Right lobe of liver (tissue), 6 donors: ENCODE results near the gene MAP3K7. TPM values are rescaled to one million over a fixed set of nuclear protein-coding genes. Genes with fewer than 3 reads are reported as not detected.

Experiments
- ATAC-seq, 4 donors: fragments of 200-7000 bp; cut with Tn5 transposase; one replicate each; pipeline ENCODE4 v1.9.1; 2020; ENCODE audit warnings: mild to moderate bottlenecking in 4 of 4, moderate library complexity in 4 of 4
- DNase-seq, 3 donors: peaks; one replicate each; pipeline ENCODE4 v3.0.0-alpha.2; 2020
- H3K27ac ChIP-seq, 3 donors: fragments of 200-600 bp; one replicate each; pipeline ENCODE4 v1.8.0; 2022
- H3K27me3 ChIP-seq, 2 donors: fragments of 200-600 bp; one replicate each; pipeline ENCODE4 v1.8.0; 2022
- H3K36me3 ChIP-seq, 4 donors: fragments of 200-600 bp; sonication (generic) in 1 of 4; one replicate each; pipeline versions ENCODE4 v1.5.1 to v1.8.0; 2017 to 2022; ENCODE audit warnings: control low read depth in 1 of 4
- H3K4me1 ChIP-seq, 4 donors: fragments of 200-600 bp; sonication (generic) in 1 of 4; one replicate each; pipeline versions ENCODE4 v1.5.1 to v1.8.0; 2017 to 2022; ENCODE audit warnings: control low read depth in 1 of 4
- H3K4me3 ChIP-seq, 3 donors: fragments of 200-600 bp; one replicate each; pipeline ENCODE4 v1.8.0; 2022
- H3K9me3 ChIP-seq, 4 donors: fragments of 200-600 bp; sonication (generic) in 1 of 4; one replicate each; pipeline versions ENCODE4 v1.5.1 to v1.8.0; 2017 to 2022; ENCODE audit warnings: control low read depth in 1 of 4
- CTCF ChIP-seq, 4 donors: fragments of 200-600 bp in 3 of 4; fragments of 450-650 bp in 1 of 4; IDR thresholded peaks; one replicate each; pipeline versions ENCODE4 v1.5.1 to v1.8.0; 2016 to 2022; ENCODE audit warnings: antibody characterized with exemption in 4 of 4, mild to moderate bottlenecking in 2 of 4
- POLR2A ChIP-seq: fragments of 450-650 bp; IDR thresholded peaks from one replicate; pipeline ENCODE4 v1.6.1; 2017; ENCODE audit warnings: antibody characterized with exemption, mild to moderate bottlenecking
- WGBS: methylation state at CpG from one replicate; pipeline ENCODE4 v1.1.6; 2018; ENCODE audit warnings: low coverage, low lambda C conversion rate; ENCODE audit not compliant: insufficient coverage; ENCODE audit errors: missing lambda C conversion rate; 5-methylcytosine and 5-hydroxymethylcytosine counted together
- intact Hi-C, 2 donors: fragments of 100-400 bp; cut with DNase I; formaldehyde crosslinking; loops; one replicate each; pipeline versions ENCODE4 v1.11.2 to v1.14.1; 2022
- total RNA-seq, 6 experiments: library from RNA; depleted of rRNA in 2 of 6; stranded (reverse); fragments of >200 nt in 2 of 6; fragmentation: NEBNext Ultra II Directional in 3 of 6; extraction: Animal tissue kit (Norgen Biotek cat#: 25700) in 3 of 6; gene quantifications; one replicate each; pipeline versions ENCODE4 v1.1.0 to v1.2.4, GENCODE V29; 2016 to 2023
- donor health status: DM: no; HTN: yes; CAD: no.
- donor health status: DM: no; HTN: no; CAD: no.
- donor health status: DM: no; HTN: no; CAD: no.
- donor health status: DM: no; HTN: yes; CAD: no.
- donor health status: DM: no; HTN: yes; CAD: no.

The MAP3K7 gene
- total RNA-seq, 6 experiments from 2014 or later, result 8.1 to 12.5 (median 10.3) TPM

GRCh38 chr6:90485635-90486277 lies 101.1 kb downstream of the MAP3K7 start:
- Histone ChIP-seq H3K27me3 (no peaks in the 10 kb centered on the region), H3K36me3 (no peaks in the 10 kb centered on the region), H3K27ac (no peak overlapping the region), H3K4me1 (no peaks in the 10 kb centered on the region), H3K9me3 (no peaks in the 10 kb centered on the region), H3K4me3 (no peak overlapping the region)
- intact Hi-C loops, result loop anchor here in 1 of 2 donors (10.0 kb wide), 1 partner anchor 551 kb away; no protein-coding TSS in a partner anchor
- DNase-seq, result no peak
- WGBS, result 71% methylated on average over 4 of the region's 4 CpGs
- no peak for TF ChIP-seq POLR2A
- no peak for TF ChIP-seq CTCF (IDR thresholded peaks at IDR 0.05)
- ATAC-seq, result no peak

GRCh38 chr6:90484903-90485302 lies 102.0 kb downstream of the MAP3K7 start:
- no peaks in the 10 kb centered on the region for H3K36me3 ChIP-seq
- no peaks in the 10 kb centered on the region for H3K27me3 ChIP-seq
- H3K4me3 ChIP-seq, result no peak overlapping the region
- ATAC-seq (no peak), DNase-seq (no peak)
- no peak overlapping the region for H3K27ac ChIP-seq
- intact Hi-C loops, result loop anchor here in 1 of 2 donors (10.0 kb wide), 1 partner anchor 550 kb away; no protein-coding TSS in a partner anchor
- no peak for TF ChIP-seq POLR2A
- TF ChIP-seq CTCF (IDR thresholded peaks at IDR 0.05), result no peak
- no peaks in the 10 kb centered on the region for H3K9me3 ChIP-seq
- no peaks in the 10 kb centered on the region for H3K4me1 ChIP-seq
- WGBS, result 80% methylated on average over 5 of the region's 5 CpGs

GRCh38 chr6:90484385-90484784 lies 102.5 kb downstream of the MAP3K7 start:
- ATAC-seq (no peak), DNase-seq (no peak)
- Histone ChIP-seq H3K36me3 (no peaks in the 10 kb centered on the region), H3K4me3 (no peak overlapping the region), H3K27me3 (no peaks in the 10 kb centered on the region), H3K27ac (no peak overlapping the region), H3K9me3 (no peaks in the 10 kb centered on the region), H3K4me1 (no peaks in the 10 kb centered on the region)
- TF ChIP-seq CTCF (IDR thresholded peaks at IDR 0.05) (no peak), POLR2A (no peak)
- 61% methylated on average over 3 of the region's 3 CpGs for WGBS
- intact Hi-C loops, result loop anchor here in 1 of 2 donors (10.0 kb wide), 1 partner anchor 550 kb away; no protein-coding TSS in a partner anchor

- Histone ChIP-seq H3K9me3 (no peaks in the 10 kb centered on the region), H3K27me3 (no peaks in the 10 kb centered on the region), H3K27ac (no peak overlapping the region), H3K4me3 (no peak overlapping the region), H3K36me3 (no peaks in the 10 kb centered on the region), H3K4me1 (peaks cover 0 to 3% (median 0%) of the 10 kb centered on the region in 4 donors)
- TF ChIP-seq CTCF (IDR thresholded peaks at IDR 0.05), result no peak
- no peak for TF ChIP-seq POLR2A
- DNase-seq (no peak), ATAC-seq (no peak)
- intact Hi-C loops, result loop anchor here in 1 of 2 donors (10.0 kb wide), 1 partner anchor 549 kb away; no protein-coding TSS in a partner anchor
- WGBS, result 86% methylated on average over 8 of the region's 9 CpGs
Observed at GRCh38 chr6:90483956-90484355, 102.9 kb downstream of the MAP3K7 start.
